ENCODE results near the gene PROSER2. TPM values are rescaled to one million over a fixed set of nuclear protein-coding genes. Genes with fewer than 3 reads are reported as not detected.

PROSER2 gene
- total and polyA plus RNA-seq, 5 experiments from 2014 or later, result 0.31 to 0.93 (median 0.61) TPM; not detected in 1

DNA sequence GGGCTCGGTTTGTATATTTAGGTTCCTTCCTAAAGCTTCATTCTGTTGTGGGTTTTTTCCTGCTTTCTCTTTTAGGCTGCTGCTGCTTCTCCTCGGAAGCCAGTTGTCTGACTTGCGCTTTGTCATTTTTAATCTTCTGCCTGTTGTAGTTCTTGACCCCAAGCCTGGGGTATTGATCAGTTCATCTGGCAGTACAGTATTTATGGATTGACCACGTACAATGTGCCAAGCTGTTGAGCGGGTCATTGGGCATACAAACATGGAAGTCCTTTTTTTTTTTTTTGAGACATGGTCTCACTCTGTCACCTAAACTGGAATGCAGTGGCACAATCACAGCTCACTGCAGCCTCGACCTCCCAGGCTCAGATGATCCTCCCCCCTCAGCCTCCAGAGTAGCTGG is 4.3 kb downstream of the PROSER2 start:
- Mint-ChIP-seq H3K9me3 (no peaks in the 10 kb centered on the region), H3K27me3 (peaks cover 17 to 63% (median 32%) of the 10 kb centered on the region in 5 donors), H3K4me3 (no peak overlapping the region), H3K4me1 (peaks cover 4 to 10% (median 7%) of the 10 kb centered on the region in 4 donors), H3K27ac (peak overlapping the region in 1 of 10 donors; percentile 87), H3K36me3 (peaks cover 0 to 2% (median 0%) of the 10 kb centered on the region in 3 donors)
- ATAC-seq, result no peak
- POLR2A ChIA-PET, result interaction anchor here (0.9 to 1.2 kb wide), 2 partner anchors 9 to 14 kb away, joined by 3 to 5 read pairs; no protein-coding TSS in a partner anchor
- no peak for DNase-seq

DNA sequence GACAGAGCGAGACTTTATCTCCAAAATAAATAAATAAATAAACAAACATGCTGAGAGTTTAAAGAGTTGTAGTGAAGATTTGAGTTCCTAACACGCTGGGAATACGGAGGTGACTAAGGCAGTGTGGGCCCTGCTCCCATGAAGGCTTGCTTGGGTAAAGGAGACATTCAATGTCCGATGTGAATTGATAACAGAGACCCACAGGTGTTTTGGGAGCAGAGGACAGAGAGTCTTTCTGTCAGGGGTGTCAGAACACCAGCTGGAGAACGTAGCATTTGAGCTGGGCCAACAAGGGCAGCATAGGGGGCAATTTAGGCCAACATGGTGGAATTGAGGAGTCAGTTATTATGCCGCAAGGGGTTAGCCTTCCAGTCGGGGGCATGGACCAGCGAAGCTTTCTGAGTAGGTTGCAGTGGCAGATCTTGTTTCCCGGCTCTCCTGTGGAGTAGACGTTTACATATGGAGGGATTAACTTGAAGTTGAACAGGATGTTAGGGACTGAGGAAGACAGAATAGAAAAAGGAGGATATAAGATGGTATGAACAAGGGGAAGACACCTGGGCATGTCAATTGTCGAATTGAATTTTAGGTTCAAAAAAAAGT is 5.6 kb downstream of the PROSER2 start:
- POLR2A ChIA-PET, result no interaction called here
- H3K27ac Mint-ChIP-seq, result no peak overlapping the region
- no peak overlapping the region for H3K4me3 Mint-ChIP-seq
- ATAC-seq (no peak), DNase-seq (no peak)
- no peaks in the 10 kb centered on the region for H3K9me3 Mint-ChIP-seq
- peaks cover 17 to 67% (median 35%) of the 10 kb centered on the region in 5 donors for H3K27me3 Mint-ChIP-seq
- peaks cover 6 to 10% (median 7%) of the 10 kb centered on the region in 4 donors for H3K4me1 Mint-ChIP-seq
- H3K36me3 Mint-ChIP-seq, result peaks cover 0 to 2% (median 2%) of the 10 kb centered on the region in 3 donors

DNA sequence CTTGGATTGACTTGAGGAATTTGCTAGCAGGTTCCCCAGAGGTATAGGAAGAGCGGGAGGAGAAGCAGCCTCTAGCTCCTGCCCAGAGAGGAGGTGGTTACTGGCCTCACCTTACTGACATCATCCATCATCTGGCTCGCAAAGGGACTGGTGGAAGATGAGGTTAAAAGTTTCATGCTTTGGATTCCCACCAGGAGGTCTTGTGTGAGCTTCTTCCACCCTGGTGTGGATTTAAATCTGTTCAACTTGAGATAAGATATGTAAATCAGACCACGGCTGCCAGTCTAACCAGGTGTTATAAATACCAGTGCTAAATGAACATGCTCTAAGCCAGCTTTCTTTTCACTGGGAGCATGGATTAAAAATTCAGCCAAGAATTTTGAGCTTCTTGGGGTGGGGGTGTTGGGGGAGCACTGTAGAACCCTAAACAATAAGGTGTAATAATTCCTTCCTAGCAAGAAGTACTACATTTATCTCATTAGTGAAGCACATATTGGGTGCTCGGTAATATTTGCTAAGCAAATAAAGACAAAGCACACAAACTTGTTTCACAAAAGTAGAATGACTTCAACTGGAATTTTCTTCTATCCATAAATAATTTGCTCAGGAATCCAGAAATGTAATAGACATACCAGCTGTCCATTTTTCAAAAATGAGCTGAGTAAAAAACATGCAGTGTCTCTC is 7.8 kb downstream of the PROSER2 start:
- no peaks in the 10 kb centered on the region for H3K9me3 Mint-ChIP-seq
- H3K36me3 Mint-ChIP-seq, result peaks cover 0 to 2% (median 2%) of the 10 kb centered on the region in 3 donors
- H3K4me1 Mint-ChIP-seq, result peaks cover 0 to 3% (median 0%) of the 10 kb centered on the region in 4 donors
- no peak overlapping the region for H3K4me3 Mint-ChIP-seq
- H3K27me3 Mint-ChIP-seq, result peaks cover 5 to 57% (median 21%) of the 10 kb centered on the region in 5 donors
- DNase-seq, result no peak
- POLR2A ChIA-PET, result interaction anchor here (0.5 to 0.6 kb wide), 2 partner anchors 12 to 19 kb away, joined by 3 to 5 read pairs; no protein-coding TSS in a partner anchor
- ATAC-seq, result no peak
- no peak overlapping the region for H3K27ac Mint-ChIP-seq

DNA sequence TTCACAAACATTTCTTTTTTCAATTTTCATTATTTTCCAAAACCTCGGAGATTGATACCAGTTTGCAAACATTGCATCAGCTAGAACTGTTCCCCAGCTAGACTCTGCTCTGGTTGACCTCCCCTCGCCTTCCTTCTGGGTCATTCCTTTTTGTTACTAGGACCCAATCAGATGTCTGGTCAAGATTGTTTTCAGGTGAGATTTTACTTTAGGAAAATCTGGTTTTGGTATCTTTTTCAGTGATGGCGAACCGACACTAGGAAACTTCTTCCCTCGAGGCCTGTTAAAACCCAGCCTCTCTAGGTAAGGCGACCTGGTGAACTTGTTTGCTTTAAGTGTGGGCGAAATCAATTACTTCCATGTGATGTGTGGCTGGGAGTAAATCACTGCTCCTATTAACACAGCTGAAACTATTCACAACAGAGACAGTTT is 8.4 kb downstream of the PROSER2 start:
- Mint-ChIP-seq H3K27me3 (peaks cover 6 to 53% (median 19%) of the 10 kb centered on the region in 5 donors), H3K27ac (no peak overlapping the region), H3K4me1 (peaks cover 0 to 3% (median 0%) of the 10 kb centered on the region in 4 donors), H3K9me3 (no peaks in the 10 kb centered on the region), H3K4me3 (no peak overlapping the region), H3K36me3 (peaks cover 0 to 2% (median 2%) of the 10 kb centered on the region in 3 donors)
- POLR2A ChIA-PET, result interaction anchor here (0.5 kb wide), 1 partner anchor 19 kb away, joined by 3 read pairs; no protein-coding TSS in a partner anchor
- DNase-seq, result no peak
- no peak for ATAC-seq

DNA sequence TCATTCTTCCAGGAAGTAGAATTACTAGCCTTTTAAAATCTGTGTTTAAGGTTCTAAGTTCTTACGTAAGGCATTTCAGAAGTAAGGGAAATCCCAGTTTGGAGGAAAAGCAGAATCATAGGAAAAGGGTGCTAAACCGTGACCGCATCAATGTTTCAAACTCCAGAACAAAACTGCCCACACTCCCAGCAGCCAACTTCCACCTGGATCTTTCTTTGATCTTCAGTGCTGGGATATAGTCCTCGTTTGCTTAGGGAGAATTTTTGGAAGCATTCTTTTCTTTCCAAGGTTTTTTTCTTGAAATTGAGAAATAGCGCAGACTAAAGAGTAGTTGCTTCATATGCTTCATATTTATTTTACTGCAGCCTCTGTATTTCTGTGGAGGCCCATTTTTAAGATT is 8.9 kb downstream of the PROSER2 start:
- peaks cover 7 to 54% (median 18%) of the 10 kb centered on the region in 5 donors for H3K27me3 Mint-ChIP-seq
- H3K4me1 Mint-ChIP-seq, result peaks cover 0 to 5% (median 0%) of the 10 kb centered on the region in 4 donors
- no peaks in the 10 kb centered on the region for H3K9me3 Mint-ChIP-seq
- no peak for DNase-seq
- POLR2A ChIA-PET, result no interaction called here
- no peak overlapping the region for H3K27ac Mint-ChIP-seq
- ATAC-seq, result no peak
- no peak overlapping the region for H3K4me3 Mint-ChIP-seq
- peaks cover 0 to 2% (median 1%) of the 10 kb centered on the region in 3 donors for H3K36me3 Mint-ChIP-seq

DNA sequence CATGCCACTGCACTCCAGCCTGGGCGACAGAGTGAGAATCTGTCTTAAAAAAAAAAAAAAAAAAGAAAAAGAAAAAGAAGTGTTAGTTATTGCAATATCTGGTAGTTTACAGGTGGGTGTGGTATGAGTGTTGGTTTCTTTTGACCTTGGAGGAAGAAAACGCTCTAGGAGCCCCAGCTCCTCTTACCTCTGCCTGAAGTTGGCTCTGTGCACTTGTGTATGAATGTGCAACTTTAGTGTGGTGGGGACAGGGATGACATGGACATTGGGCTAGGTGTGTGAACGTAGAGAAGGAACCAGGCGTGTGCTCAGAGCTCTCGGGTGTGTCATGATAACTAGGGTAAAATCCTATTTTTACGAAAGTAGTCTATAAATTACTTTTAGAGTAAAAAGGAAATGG is 11.9 kb downstream of the PROSER2 start:
- DNase-seq (no peak), ATAC-seq (no peak)
- POLR2A ChIA-PET, result no interaction called here
- Mint-ChIP-seq H3K9me3 (no peaks in the 10 kb centered on the region), H3K4me3 (no peak overlapping the region), H3K4me1 (peaks cover 2 to 8% (median 5%) of the 10 kb centered on the region in 4 donors), H3K36me3 (peaks cover 0 to 2% (median 0%) of the 10 kb centered on the region in 3 donors), H3K27ac (no peak overlapping the region), H3K27me3 (peaks cover 4 to 50% (median 7%) of the 10 kb centered on the region in 5 donors)

DNA sequence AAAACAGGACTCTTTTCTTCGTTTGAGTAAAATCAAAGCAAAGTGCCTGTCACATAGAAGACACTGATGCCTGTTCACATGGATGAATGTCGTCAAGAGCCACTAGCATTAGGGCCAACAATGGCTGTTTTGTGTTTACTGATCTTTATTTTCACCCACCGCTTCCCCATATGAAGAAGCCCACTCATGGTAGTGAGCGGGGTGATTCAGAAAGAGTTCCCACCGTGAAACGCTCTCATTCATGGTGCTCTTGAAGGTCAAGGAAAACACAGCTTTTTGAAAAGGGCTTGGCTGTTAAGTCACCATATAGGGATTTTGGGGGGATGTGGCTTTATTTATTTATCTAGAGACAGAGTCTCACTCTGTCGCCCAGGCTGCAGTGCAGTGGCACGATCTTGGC is 12.5 kb downstream of the PROSER2 start:
- H3K36me3 Mint-ChIP-seq, result peaks cover 0 to 2% (median 0%) of the 10 kb centered on the region in 3 donors

DNA sequence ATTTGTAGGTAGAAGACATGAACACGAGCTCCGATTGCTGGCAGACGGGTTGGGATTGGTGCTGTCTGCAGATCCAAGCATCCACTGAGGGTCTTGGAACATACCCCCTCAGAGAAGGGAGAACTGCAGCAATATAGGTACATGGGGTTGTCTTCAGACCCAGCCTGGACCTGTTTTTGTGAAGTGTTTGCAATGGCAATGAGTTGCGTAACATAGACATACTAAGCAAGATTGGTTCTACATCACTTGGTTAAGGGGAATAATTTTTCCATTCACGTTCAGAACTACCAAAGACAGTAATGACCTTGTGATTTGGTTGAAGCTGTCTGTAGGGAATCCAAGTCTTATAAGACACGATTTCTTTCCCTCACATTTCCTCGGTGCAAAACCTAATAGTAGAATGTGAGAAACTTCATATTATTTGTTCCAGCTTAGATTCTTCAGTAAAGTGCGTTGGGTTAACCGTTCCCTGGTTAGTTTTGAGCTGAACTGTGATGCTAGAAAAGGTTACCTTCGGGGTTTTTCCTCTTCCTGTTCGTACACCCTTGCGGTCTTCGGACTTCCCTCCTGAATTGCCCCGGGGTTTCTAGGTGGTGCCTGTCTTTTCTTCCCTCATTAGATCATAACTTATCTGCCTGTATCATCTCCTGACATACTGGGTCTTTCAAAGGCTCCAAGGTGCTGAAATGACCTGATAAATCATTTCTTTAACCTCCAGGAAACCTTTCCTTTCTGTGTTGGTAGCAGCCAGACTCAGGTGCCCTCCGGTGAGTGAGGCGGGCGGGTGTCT is 14.4 kb downstream of the PROSER2 start:
- POLR2A ChIA-PET, result no interaction called here
- DNase-seq, result no peak
- Mint-ChIP-seq H3K36me3 (peaks cover 0 to 2% (median 0%) of the 10 kb centered on the region in 3 donors), H3K4me3 (no peak overlapping the region), H3K4me1 (peaks cover 2 to 8% (median 5%) of the 10 kb centered on the region in 4 donors), H3K27ac (peak overlapping the region in 1 of 10 donors; percentile 4), H3K27me3 (peaks cover 2 to 33% (median 5%) of the 10 kb centered on the region in 5 donors), H3K9me3 (no peaks in the 10 kb centered on the region)
- no peak for ATAC-seq

More for the DNA sequence above, 12.5 kb downstream of the PROSER2 start:
- H3K4me3 Mint-ChIP-seq, result no peak overlapping the region
- peaks cover 2 to 8% (median 5%) of the 10 kb centered on the region in 4 donors for H3K4me1 Mint-ChIP-seq
- ATAC-seq (no peak), DNase-seq (no peak)
- POLR2A ChIA-PET, result no interaction called here
- no peaks in the 10 kb centered on the region for H3K9me3 Mint-ChIP-seq
- no peak overlapping the region for H3K27ac Mint-ChIP-seq
- peaks cover 2 to 45% (median 5%) of the 10 kb centered on the region in 5 donors for H3K27me3 Mint-ChIP-seq

DNA sequence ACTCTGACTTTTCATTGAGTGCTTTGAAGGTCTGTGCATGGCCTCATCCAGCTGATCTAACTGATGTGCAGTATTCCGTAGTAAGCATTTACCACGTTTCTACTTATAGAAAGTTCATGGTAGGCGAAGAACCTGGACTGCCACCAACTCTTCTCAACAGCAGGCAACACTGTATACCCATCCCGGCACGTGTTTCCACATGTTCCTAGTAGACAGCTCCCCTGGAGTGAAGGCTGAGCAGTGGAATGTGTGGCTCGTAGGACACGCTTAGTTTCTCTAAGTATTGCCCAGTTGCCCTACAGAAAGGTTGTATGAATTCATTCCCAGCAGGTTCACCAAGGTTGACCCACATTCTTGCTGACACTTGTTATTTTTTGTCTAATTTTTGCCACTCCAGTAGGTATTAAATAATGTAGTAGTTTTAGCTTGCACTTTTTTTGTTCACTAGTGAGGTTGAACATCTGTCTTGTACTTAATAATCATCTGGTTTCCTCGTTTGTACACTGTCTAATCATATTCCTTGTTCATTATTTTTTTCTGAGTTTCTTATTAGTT is 15.2 kb downstream of the PROSER2 start:
- Mint-ChIP-seq H3K27ac (no peak overlapping the region), H3K27me3 (peaks cover 2 to 31% (median 5%) of the 10 kb centered on the region in 5 donors), H3K36me3 (peaks cover 0 to 2% (median 0%) of the 10 kb centered on the region in 3 donors), H3K9me3 (no peaks in the 10 kb centered on the region), H3K4me3 (no peak overlapping the region), H3K4me1 (peaks cover 2 to 8% (median 5%) of the 10 kb centered on the region in 4 donors)
- no peak for ATAC-seq
- no peak for DNase-seq
- POLR2A ChIA-PET, result no interaction called here

DNA sequence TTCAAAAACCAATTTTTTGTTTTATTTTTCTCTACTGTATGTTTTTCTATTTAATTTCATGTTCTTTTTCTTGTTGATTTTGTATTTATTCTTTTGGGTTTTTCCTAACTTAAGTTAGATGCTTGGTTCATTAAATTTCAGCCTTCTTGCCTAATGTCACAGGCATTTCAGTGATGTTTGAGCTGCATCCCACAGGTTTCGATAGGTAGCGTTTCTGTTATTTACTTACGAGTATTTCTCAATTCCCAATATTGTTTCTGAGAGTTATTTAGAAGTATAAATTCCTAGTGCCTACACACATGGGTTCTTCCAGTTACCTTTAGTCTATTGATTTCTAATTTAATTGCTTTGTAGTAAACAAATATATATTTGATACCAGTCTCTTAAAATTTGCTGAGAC is 18.2 kb downstream of the PROSER2 start:
- ATAC-seq, result no peak
- Mint-ChIP-seq H3K4me3 (no peak overlapping the region), H3K36me3 (no peaks in the 10 kb centered on the region), H3K4me1 (peaks cover 12 to 31% (median 19%) of the 10 kb centered on the region in 4 donors), H3K27ac (no peak overlapping the region), H3K9me3 (no peaks in the 10 kb centered on the region), H3K27me3 (peaks cover 5 to 34% (median 9%) of the 10 kb centered on the region in 5 donors)
- DNase-seq, result no peak
- POLR2A ChIA-PET, result interaction anchor here (0.8 kb wide), 1 partner anchor 13 kb away, joined by 3 read pairs; no protein-coding TSS in a partner anchor

DNA sequence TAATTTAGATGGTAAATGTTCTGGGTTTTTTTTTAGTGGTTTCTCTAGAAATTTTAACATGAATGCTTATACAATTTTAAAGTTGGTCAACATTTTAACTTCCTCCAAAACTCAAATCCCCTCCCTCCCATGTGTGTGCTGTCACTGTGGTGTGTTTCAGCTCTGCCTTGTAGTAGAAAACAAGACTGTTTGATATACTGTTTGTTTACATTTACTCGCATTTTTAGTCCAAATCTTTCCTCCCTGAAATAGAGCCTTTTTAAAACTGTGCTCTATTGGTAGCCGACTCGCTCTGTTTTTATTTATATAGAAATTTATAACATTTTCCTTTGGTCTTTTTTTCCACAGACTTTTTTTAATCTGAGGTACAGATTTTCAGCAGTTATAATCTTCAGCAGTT is 19.3 kb downstream of the PROSER2 start:
- H3K4me1 Mint-ChIP-seq, result peaks cover 12 to 33% (median 20%) of the 10 kb centered on the region in 4 donors
- H3K36me3 Mint-ChIP-seq, result no peaks in the 10 kb centered on the region
- DNase-seq, result no peak
- POLR2A ChIA-PET, result interaction anchor here (0.6 kb wide), 1 partner anchor 722 kb away, joined by 3 read pairs; no protein-coding TSS in a partner anchor
- H3K27me3 Mint-ChIP-seq, result peaks cover 5 to 34% (median 15%) of the 10 kb centered on the region in 5 donors
- H3K27ac Mint-ChIP-seq, result no peak overlapping the region
- H3K4me3 Mint-ChIP-seq, result no peak overlapping the region
- no peak for ATAC-seq
- no peaks in the 10 kb centered on the region for H3K9me3 Mint-ChIP-seq

DNA sequence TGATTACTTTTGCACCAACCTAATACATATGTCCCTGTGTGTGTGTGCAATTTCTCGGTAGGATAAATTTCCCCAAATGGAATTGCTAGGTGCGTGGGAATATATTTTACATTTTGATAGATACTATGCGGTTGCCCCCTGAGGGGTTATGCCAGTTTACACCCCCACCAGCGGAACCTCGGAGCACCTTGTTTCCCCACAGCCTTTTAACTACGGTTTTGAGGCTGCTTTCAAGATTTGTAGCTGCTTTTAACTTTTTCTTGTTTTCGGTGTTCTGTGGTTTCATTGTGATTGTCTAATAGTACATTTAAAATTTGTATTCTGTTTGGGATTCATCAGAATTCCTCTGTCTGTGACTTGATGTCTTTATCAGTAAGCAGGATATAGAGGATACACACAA is 22.0 kb downstream of the PROSER2 start:
- DNase-seq (peak in 5 of 10 donors; percentile 32 to 64 (median 39)), ATAC-seq (peak; percentile 72 to 87)
- Mint-ChIP-seq H3K27ac (peak overlapping the region in 1 of 10 donors; percentile 66), H3K9me3 (no peaks in the 10 kb centered on the region), H3K27me3 (peaks cover 5 to 54% (median 25%) of the 10 kb centered on the region in 5 donors), H3K4me3 (peak overlapping the region in 8 of 10 donors; percentile 52 to 84 (median 69)), H3K4me1 (peaks cover 9 to 27% (median 18%) of the 10 kb centered on the region in 4 donors), H3K36me3 (peaks cover 0 to 2% (median 0%) of the 10 kb centered on the region in 3 donors)
- POLR2A ChIA-PET, result no interaction called here
